Measurements from ENCODE around the gene HS1BP3.

Gene HS1BP3, protein sequence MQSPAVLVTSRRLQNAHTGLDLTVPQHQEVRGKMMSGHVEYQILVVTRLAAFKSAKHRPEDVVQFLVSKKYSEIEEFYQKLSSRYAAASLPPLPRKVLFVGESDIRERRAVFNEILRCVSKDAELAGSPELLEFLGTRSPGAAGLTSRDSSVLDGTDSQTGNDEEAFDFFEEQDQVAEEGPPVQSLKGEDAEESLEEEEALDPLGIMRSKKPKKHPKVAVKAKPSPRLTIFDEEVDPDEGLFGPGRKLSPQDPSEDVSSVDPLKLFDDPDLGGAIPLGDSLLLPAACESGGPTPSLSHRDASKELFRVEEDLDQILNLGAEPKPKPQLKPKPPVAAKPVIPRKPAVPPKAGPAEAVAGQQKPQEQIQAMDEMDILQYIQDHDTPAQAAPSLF

DNA sequence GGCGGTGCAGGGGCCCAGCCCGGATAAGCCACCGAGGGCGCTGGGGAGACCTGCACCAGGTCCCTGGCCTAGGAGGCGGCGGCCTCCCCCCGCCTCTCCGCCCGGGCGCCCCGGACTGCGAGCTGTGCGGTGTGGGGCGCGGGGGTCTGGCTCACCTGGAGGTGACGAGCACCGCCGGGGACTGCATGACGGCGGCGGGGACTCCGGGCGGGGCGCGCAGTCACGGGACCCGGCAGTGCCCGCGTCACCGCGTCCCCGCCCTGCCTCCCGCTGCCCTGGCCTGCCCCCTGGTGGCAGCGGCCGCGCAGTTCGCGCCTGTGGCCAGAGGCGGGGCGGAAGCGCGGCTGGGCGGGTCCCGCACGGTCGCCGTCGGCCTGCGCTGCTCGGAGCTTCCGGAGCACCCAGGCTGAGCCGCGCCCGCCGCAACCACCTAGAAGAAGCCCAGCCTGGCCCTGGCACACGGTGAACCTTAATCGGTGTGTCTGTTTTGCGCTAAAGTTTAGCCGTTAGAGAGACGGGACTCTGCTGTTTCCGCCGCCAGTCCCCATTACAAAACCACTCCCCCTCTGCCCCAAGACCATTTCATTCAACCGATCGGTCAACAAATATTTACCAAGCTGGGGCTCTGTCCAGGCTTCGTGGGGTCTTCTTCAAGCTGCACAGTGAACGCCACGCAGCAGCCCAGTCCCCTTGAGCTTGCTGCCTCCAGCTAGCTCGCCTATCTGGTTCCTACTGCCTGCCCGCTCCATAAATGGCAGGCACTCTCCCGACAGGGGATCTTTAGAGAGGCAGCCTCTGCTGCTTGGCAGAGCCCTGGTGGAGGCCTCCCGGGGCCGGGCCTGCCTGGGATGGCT is at the start of gene HS1BP3:
TSS of gene HS1BP3 (minus strand) at position 222 of the 854 bp plus-strand sequence. CDS start at position 187, 35 bp downstream.
- DNase-seq (ENCODE audit: low read depth in 2 of 2) = peak; percentile 74 to 76

GRCh38 chr2:20698916-20699613 is 48.2 kb upstream of the HS1BP3 start:
- DNase-seq (ENCODE audit: low read depth in 2 of 2) = no peak

GRCh38 chr2:20697322-20697934 is 46.5 kb upstream of the HS1BP3 start:
- no peak for DNase-seq (ENCODE audit: low read depth in 2 of 2)

DNA sequence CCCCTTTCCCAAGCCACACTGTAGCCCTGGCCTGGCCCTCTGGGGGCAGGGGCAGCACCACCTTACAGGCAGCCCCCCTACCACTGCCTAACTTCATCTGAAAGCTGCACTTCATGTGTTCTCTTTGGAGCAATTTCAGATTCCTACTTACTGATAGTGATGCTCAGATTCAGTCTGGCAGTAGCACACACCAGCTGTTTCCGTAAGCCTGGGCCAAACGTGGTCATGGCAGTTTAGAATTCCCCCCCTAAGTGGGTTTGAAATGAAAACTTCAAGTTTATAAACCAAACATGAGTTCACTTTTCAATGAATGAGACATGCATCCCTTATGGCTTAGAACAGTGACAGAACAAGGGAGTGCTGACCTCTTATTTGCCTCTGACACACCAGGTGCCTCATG is 45.5 kb upstream of the HS1BP3 start:
- no peak for DNase-seq (ENCODE audit: low read depth in 2 of 2)

- no peak for DNase-seq (ENCODE audit: low read depth in 2 of 2)
These were observed 42.4 kb upstream of the HS1BP3 start for GRCh38 chr2:20693317-20693716.

DNA sequence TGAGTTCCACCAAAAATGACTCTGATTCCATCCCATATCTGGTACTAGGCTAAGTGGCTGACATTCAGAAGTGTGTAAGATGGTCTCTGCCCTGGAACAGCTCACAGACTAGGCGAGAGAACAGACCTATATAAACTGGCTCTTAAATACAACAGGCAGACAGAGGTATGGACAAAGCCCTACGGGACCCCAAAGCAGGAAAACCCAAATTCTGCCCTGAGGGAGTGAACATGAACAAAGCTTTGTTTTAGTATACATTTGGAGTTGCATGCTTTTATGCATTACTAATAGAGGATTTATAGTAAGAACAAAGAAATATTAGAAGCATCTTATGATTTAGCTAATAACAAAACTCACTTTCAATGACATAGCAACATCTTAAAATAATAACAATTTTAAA is 41.2 kb upstream of the HS1BP3 start:
- DNase-seq (ENCODE audit: low read depth in 2 of 2) = no peak

- no peak for DNase-seq (ENCODE audit: low read depth in 2 of 2)
These were observed 40.3 kb upstream of the HS1BP3 start for GRCh38 chr2:20691076-20691734.

- no peak for DNase-seq (ENCODE audit: low read depth in 2 of 2)
These were observed 38.7 kb upstream of the HS1BP3 start for GRCh38 chr2:20689428-20690264.

- no peak for DNase-seq (ENCODE audit: low read depth in 2 of 2)
These were observed 36.4 kb upstream of the HS1BP3 start for GRCh38 chr2:20687260-20687832.

GRCh38 chr2:20684581-20685063 is 33.7 kb upstream of the HS1BP3 start:
- no peak for DNase-seq (ENCODE audit: low read depth in 2 of 2)

GRCh38 chr2:20682167-20682920 is 31.4 kb upstream of the HS1BP3 start:
- no peak for DNase-seq (ENCODE audit: low read depth in 2 of 2)

- no peak for DNase-seq (ENCODE audit: low read depth in 2 of 2)
These were observed 30.0 kb upstream of the HS1BP3 start for GRCh38 chr2:20680744-20681375.

DNA sequence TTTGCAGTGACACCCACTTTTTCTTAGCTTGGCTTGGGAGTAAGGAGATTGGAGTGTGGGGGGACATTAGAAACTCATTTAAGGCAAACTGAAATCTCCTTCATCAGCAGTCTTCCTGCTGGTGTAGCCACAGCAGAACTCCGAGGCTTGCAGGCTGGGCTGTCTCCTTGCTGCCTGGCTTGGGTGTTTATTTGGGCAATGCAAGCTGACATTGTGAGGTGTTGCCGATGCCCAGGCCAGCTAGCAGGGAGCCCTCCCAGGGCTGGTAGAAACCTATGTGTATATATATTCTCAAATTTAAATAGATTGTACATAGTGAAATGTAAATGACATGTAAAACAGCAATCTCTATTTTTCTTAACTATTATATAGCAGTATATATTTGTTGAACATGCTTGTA is 27.9 kb upstream of the HS1BP3 start:
- DNase-seq (ENCODE audit: low read depth in 2 of 2) = no peak

DNA sequence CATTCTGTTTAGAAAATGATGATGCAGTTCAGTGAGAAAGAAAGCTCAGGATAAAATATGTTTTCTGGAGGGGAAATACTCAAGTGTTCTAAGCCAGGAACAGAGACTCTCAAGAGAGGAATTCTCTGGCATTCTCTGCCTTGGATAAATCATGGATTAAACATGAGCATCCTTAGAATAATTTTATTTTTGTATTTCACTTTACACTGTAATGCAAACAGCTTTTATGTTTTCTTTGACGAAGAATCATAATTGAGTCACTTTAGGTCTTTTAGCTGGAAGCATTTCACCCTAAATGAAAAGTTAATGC is 27.1 kb upstream of the HS1BP3 start:
- no peak for DNase-seq (ENCODE audit: low read depth in 2 of 2)

- DNase-seq (ENCODE audit: low read depth in 2 of 2) = no peak
These were observed 26.6 kb upstream of the HS1BP3 start for GRCh38 chr2:20677301-20678085.

DNA sequence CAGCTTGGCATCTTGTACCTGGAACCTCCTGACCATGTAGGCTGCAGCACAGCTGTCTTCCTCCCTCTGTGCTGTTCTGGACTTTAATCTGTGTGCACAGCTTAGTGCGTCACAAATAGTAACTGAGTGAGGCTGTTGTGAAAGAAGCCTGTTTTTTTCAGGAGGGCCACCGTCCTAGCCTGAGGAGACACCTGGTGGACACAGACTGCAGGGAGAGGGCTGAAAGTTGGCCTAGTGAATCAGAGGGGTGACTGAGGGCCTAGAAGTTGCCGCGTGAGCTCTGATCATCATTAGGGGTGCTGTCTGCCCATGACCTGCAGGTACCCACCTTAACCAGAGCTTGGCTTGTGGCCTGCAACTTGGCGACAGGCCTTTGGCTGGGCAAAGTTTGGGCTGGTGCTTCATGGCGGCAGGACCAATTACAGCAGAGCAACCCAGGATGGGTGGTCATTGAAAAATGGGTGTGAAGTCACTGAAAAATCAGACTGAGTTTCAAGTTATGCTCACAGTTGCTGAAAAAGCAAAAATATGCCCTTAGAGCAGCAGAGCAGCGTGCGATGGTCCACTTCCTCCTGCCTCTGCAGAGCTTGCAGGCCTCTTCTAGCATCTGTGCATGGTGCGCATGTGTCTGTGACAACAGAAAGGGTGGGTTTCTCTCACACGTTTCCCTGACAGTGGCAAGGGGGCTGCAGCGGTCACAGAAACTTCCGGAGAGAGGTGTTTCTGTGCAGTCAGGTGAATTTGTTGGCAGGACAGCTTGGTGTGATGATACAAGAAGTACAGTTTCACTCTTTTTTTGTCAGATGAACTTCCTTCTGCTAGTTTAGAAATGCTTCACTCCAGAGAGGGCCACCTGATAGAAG is 25.7 kb upstream of the HS1BP3 start:
- no peak for DNase-seq (ENCODE audit: low read depth in 2 of 2)
